ENCODE measurements around the gene XIAP.
A peak's percentile ranks its signal among the peaks of the same experiment; 100 is the strongest.
"Not testable (repeated sequence)": the region's sequence is repeated elsewhere in the genome, so short reads cannot be mapped to it uniquely, and the experiment has no call there.

XIAP gene

GRCh38 chrX:123859846-123860838, at the start of gene XIAP:
TSS of gene XIAP (plus strand) at chrX:123860053. CDS start at chrX:123885663, 25,610 bp downstream.
- no peak for DNase-seq (ENCODE audit: low read depth)

- DNase-seq (ENCODE audit: low read depth) = no peak
Observed at GRCh38 chrX:123814343-123814742, 45.5 kb upstream of the XIAP start.

GRCh38 chrX:123814934-123815394, 44.9 kb upstream of the XIAP start:
- DNase-seq (ENCODE audit: low read depth) = not testable (repeated sequence)

GRCh38 chrX:123817288-123817894, 42.5 kb upstream of the XIAP start:
- DNase-seq (ENCODE audit: low read depth) = no peak

- peak; percentile 38 for DNase-seq (ENCODE audit: low read depth)
Observed at GRCh38 chrX:123818243-123818642, 41.6 kb upstream of the XIAP start.

- DNase-seq (ENCODE audit: low read depth) = no peak
Observed at GRCh38 chrX:123822965-123823364, 36.9 kb upstream of the XIAP start.

GRCh38 chrX:123830309-123830708, 29.5 kb upstream of the XIAP start:
- DNase-seq (ENCODE audit: low read depth) = no peak

- DNase-seq (ENCODE audit: low read depth) = no peak
Observed at GRCh38 chrX:123833387-123833786, 26.5 kb upstream of the XIAP start.

GRCh38 chrX:123834116-123834515, 25.7 kb upstream of the XIAP start:
- no peak for DNase-seq (ENCODE audit: low read depth)

GRCh38 chrX:123835661-123836371, 24.0 kb upstream of the XIAP start:
- DNase-seq (ENCODE audit: low read depth) = no peak

GRCh38 chrX:123845129-123845528, 14.7 kb upstream of the XIAP start:
- not testable (repeated sequence) for DNase-seq (ENCODE audit: low read depth)

- no peak for DNase-seq (ENCODE audit: low read depth)
Observed at GRCh38 chrX:123846577-123847038, 13.2 kb upstream of the XIAP start.

GRCh38 chrX:123847056-123847455, 12.8 kb upstream of the XIAP start:
- no peak for DNase-seq (ENCODE audit: low read depth)

- no peak for DNase-seq (ENCODE audit: low read depth)
Observed at GRCh38 chrX:123849096-123849495, 10.8 kb upstream of the XIAP start.

- not testable (repeated sequence) for DNase-seq (ENCODE audit: low read depth)
Observed at GRCh38 chrX:123849906-123850305, 9.9 kb upstream of the XIAP start.

GRCh38 chrX:123851079-123851478, 8.8 kb upstream of the XIAP start:
- no peak for DNase-seq (ENCODE audit: low read depth)

GRCh38 chrX:123854329-123854728, 5.5 kb upstream of the XIAP start:
- DNase-seq (ENCODE audit: low read depth) = no peak

GRCh38 chrX:123859409-123859845, 426 bp upstream of the XIAP start:
- DNase-seq (ENCODE audit: low read depth) = no peak

GRCh38 chrX:123860983-123861382, 1.1 kb downstream of the XIAP start:
- DNase-seq (ENCODE audit: low read depth) = no peak

- no peak for DNase-seq (ENCODE audit: low read depth)
Observed at GRCh38 chrX:123869488-123869887, 9.6 kb downstream of the XIAP start.

GRCh38 chrX:123871309-123871708, 11.5 kb downstream of the XIAP start:
- DNase-seq (ENCODE audit: low read depth) = no peak

GRCh38 chrX:123873956-123874355, 14.1 kb downstream of the XIAP start:
- no peak for DNase-seq (ENCODE audit: low read depth)

All from non-pigmented ciliary epithelial cell (primary cell).